ENCODE data around the gene UBR2. TPM values are rescaled to one million over a fixed set of nuclear protein-coding genes. Genes with fewer than 3 reads are reported as not detected.
A peak's percentile ranks its signal among the peaks of the same experiment; 100 is the strongest.

Gene UBR2
- total RNA-seq, 1 experiment from 2014 or later = 21.7 TPM

GRCh38 chr6:42545226-42545773, 18.5 kb upstream of the UBR2 start:
- Histone ChIP-seq H3K4me1 (no peaks in the 10 kb centered on the region), H3K36me3 (ENCODE audit: control insufficient read depth, insufficient read depth, low read length) (no peaks in the 10 kb centered on the region), H3K4me3 (ENCODE audit: low read depth, low read length) (no peak overlapping the region), H3K9me3 (no peaks in the 10 kb centered on the region), H3K27me3 (replicated peaks; ENCODE audit: control insufficient read depth, insufficient read depth, low read length) (no peaks in the 10 kb centered on the region)
- H3K27ac Mint-ChIP-seq (ENCODE audit: unreplicated experiment) = no peak overlapping the region
- no peak for DNase-seq
- intact Hi-C loops (cut with micrococcal nuclease; ENCODE audit: unreplicated experiment) = no loop called here
- CTCF ChIA-PET = interaction anchor here (0.5 kb wide), 1 partner anchor 138 kb away, joined by 3 read pairs; no protein-coding TSS in a partner anchor
- H3K4me3 Mint-ChIP-seq (ENCODE audit: unreplicated experiment) = no peak overlapping the region
- TF ChIP-seq, protein P1, sequence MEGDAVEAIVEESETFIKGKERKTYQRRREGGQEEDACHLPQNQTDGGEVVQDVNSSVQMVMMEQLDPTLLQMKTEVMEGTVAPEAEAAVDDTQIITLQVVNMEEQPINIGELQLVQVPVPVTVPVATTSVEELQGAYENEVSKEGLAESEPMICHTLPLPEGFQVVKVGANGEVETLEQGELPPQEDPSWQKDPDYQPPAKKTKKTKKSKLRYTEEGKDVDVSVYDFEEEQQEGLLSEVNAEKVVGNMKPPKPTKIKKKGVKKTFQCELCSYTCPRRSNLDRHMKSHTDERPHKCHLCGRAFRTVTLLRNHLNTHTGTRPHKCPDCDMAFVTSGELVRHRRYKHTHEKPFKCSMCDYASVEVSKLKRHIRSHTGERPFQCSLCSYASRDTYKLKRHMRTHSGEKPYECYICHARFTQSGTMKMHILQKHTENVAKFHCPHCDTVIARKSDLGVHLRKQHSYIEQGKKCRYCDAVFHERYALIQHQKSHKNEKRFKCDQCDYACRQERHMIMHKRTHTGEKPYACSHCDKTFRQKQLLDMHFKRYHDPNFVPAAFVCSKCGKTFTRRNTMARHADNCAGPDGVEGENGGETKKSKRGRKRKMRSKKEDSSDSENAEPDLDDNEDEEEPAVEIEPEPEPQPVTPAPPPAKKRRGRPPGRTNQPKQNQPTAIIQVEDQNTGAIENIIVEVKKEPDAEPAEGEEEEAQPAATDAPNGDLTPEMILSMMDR (IDR thresholded peaks at IDR 0.05; ENCODE audit: insufficient read depth in 1 of 2, low read depth in 1 of 2, low read length in 1 of 2, severe bottlenecking in 1 of 2, unreplicated experiment in 1 of 2) = no peak
- no TSS peak for BruUV-seq (replicated peaks)
- POLR2A ChIA-PET = interaction anchor here (0.5 kb wide), 1 partner anchor 52 kb away, joined by 3 read pairs; no protein-coding TSS in a partner anchor
- H3K9me3 Mint-ChIP-seq (ENCODE audit: unreplicated experiment) = no peaks in the 10 kb centered on the region
- peaks cover 2% of the 10 kb centered on the region for H3K4me1 Mint-ChIP-seq (ENCODE audit: low read depth, unreplicated experiment)
- no peaks in the 10 kb centered on the region for H3K36me3 Mint-ChIP-seq (ENCODE audit: insufficient read depth, unreplicated experiment)
- H3K27me3 Mint-ChIP-seq (ENCODE audit: insufficient read depth, unreplicated experiment) = peaks cover 4% of the 10 kb centered on the region

DNA sequence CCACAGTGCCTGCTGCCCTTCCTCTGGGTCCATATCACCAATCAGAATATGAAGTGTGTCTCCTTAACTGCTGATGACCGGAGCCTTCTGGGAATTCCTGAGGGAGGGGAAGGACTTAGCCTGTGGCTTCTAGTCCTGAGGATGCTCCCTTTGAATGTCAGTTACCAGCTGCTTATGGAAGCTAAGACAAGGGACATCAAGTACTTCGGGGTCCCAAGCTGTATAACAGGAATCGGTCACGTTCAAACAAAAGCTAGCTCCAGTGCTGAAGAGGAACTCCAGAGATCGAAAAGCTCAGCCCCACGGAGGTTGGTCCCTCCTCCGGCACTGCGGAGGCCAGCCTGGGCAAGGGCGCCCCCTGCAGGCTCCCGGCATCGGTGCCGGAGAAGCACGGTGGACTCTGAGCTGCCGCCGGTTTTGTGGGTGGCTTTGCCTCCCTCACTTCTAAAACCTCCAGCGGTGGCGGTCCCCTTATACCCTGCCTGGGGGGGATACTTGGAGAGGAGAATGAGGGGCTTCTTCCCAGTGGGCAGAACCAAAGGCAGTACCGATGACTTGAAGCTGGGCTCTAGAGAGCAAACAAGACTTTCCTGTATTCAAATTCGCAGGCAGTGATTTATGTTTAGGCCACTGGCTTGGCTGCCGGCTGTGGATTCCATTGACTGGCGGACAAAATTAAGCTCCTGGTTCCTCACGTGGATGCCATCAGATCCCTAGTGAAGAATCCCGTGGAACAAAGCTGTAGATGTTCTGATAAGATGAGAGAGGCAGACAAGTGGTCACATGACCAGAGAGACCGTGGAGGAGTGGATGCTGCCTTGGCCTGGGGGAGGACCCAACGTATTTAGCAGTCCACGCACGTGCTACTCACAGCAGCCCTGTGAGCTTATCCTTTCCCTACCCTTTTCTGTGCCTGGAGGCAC, 16.2 kb upstream of the UBR2 start:
- no peaks in the 10 kb centered on the region for H3K27me3 ChIP-seq (replicated peaks; ENCODE audit: control insufficient read depth, insufficient read depth, low read length)
- TF ChIP-seq, protein P1 (IDR thresholded peaks at IDR 0.05; ENCODE audit: insufficient read depth in 1 of 2, low read depth in 1 of 2, low read length in 1 of 2, severe bottlenecking in 1 of 2, unreplicated experiment in 1 of 2) = peak; percentile 89 to 91
- ChIA-PET CTCF (interaction anchor here (0.5 to 1.7 kb wide), 24 partner anchors 8 to 822 kb away, joined by 3 to 25 read pairs (median 4); partner anchors contain the start of genes UBR2 and ZNF318), POLR2A (no interaction called here)
- peak overlapping the region; percentile 26 for H3K4me3 ChIP-seq (ENCODE audit: low read depth, low read length)
- Mint-ChIP-seq H3K27ac (ENCODE audit: unreplicated experiment) (peak overlapping the region; percentile 56), H3K36me3 (ENCODE audit: insufficient read depth, unreplicated experiment) (no peaks in the 10 kb centered on the region), H3K4me3 (ENCODE audit: unreplicated experiment) (peak overlapping the region; percentile 69), H3K27me3 (ENCODE audit: insufficient read depth, unreplicated experiment) (no peaks in the 10 kb centered on the region), H3K4me1 (ENCODE audit: low read depth, unreplicated experiment) (peaks cover 6% of the 10 kb centered on the region), H3K9me3 (ENCODE audit: unreplicated experiment) (no peaks in the 10 kb centered on the region)
- no peaks in the 10 kb centered on the region for H3K4me1 ChIP-seq
- H3K9me3 ChIP-seq = no peaks in the 10 kb centered on the region
- intact Hi-C loops (cut with micrococcal nuclease; ENCODE audit: unreplicated experiment) = no loop called here
- H3K36me3 ChIP-seq (ENCODE audit: control insufficient read depth, insufficient read depth, low read length) = no peaks in the 10 kb centered on the region
- DNase-seq = peak; percentile 53 to 82
- BruUV-seq (replicated peaks) = no TSS peak

DNA sequence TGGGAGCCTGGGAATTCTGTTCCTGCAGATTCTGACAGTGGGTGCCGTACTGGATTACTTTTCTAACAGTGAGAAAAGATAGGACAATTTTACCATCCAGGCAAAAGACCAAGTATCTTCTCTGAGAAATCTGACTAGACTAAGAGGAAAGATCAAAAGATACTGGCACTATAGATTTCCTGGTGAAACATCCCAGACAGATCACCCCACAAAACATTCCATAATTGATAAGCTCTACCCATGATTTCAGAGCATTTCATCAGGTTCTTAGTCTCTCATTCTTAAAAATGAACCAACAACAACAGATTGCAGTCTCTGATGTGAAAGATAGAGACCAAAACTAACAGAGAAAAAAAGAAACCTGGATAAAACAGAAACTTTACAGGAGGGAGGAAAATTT, 13.6 kb upstream of the UBR2 start:
- H3K4me3 Mint-ChIP-seq (ENCODE audit: unreplicated experiment) = no peak overlapping the region
- TF ChIP-seq, protein P1 (IDR thresholded peaks at IDR 0.05; ENCODE audit: insufficient read depth in 1 of 2, low read depth in 1 of 2, low read length in 1 of 2, severe bottlenecking in 1 of 2, unreplicated experiment in 1 of 2) = no peak
- DNase-seq = no peak
- CTCF ChIA-PET = interaction anchor here (0.6 to 0.9 kb wide), 4 partner anchors 14 to 234 kb away, joined by 3 to 4 read pairs (median 4); partner anchors contain the start of gene UBR2
- no peaks in the 10 kb centered on the region for H3K27me3 Mint-ChIP-seq (ENCODE audit: insufficient read depth, unreplicated experiment)
- no TSS peak for BruUV-seq (replicated peaks)
- intact Hi-C loops (cut with micrococcal nuclease; ENCODE audit: unreplicated experiment) = no loop called here
- H3K4me1 Mint-ChIP-seq (ENCODE audit: low read depth, unreplicated experiment) = peaks cover 6% of the 10 kb centered on the region
- no peaks in the 10 kb centered on the region for H3K27me3 ChIP-seq (replicated peaks; ENCODE audit: control insufficient read depth, insufficient read depth, low read length)
- H3K36me3 ChIP-seq (ENCODE audit: control insufficient read depth, insufficient read depth, low read length) = no peaks in the 10 kb centered on the region
- H3K36me3 Mint-ChIP-seq (ENCODE audit: insufficient read depth, unreplicated experiment) = no peaks in the 10 kb centered on the region
- H3K9me3 Mint-ChIP-seq (ENCODE audit: unreplicated experiment) = no peaks in the 10 kb centered on the region
- no peaks in the 10 kb centered on the region for H3K4me1 ChIP-seq
- POLR2A ChIA-PET = interaction anchor here (1.1 kb wide), 1 partner anchor 14 kb away, joined by 3 read pairs; the partner anchor contains the start of gene UBR2
- H3K4me3 ChIP-seq (ENCODE audit: low read depth, low read length) = no peak overlapping the region
- H3K27ac Mint-ChIP-seq (ENCODE audit: unreplicated experiment) = no peak overlapping the region
- H3K9me3 ChIP-seq = no peaks in the 10 kb centered on the region
